K562 (cell line): ENCODE results near the gene BRPF1. TPM values are rescaled to one million over a fixed set of nuclear protein-coding genes. Genes with fewer than 3 reads are reported as not detected.

Experiments used
- ARID1B ChIP-seq: fragments of 450-650 bp; IDR thresholded peaks from 2 replicates; pipeline ENCODE4 v1.6.1; 2016; ENCODE audit warnings: antibody characterized with exemption, mild to moderate bottlenecking, inconsistent platforms
- BDP1 ChIP-seq: IDR thresholded peaks from 3 replicates; pipeline ENCODE4 v1.6.1; 2011; ENCODE audit not compliant: insufficient read length, insufficient read depth
- CBFA2T2 ChIP-seq: fragments of 450-650 bp; conservative IDR thresholded peaks from 2 replicates; pipeline ENCODE4 v1.6.1; 2017; ENCODE audit warnings: mild to moderate bottlenecking
- FOXP1 ChIP-seq: sonication (generic); formaldehyde crosslinking; IDR thresholded peaks from 2 replicates; pipeline ENCODE4 v1.8.0; 2022; ENCODE audit warnings: mild to moderate bottlenecking, missing genetic modification reagents
- L3MBTL2 ChIP-seq: fragments of 450-650 bp; IDR thresholded peaks from 2 replicates; pipeline ENCODE4 v1.6.1; 2016; ENCODE audit warnings: mild to moderate bottlenecking, moderate library complexity
- POLR2A ChIP-seq: fragments of 450-650 bp; conservative IDR thresholded peaks from 2 replicates; pipeline ENCODE4 v1.6.1; 2016
- POLR2AphosphoS2 ChIP-seq: IDR thresholded peaks from 2 replicates; pipeline ENCODE4 v1.6.1; 2012; ENCODE audit warnings: low read length, improper control_type of control experiment
- SMAD1 ChIP-seq: fragments of 150-350 bp; IDR thresholded peaks from 2 replicates; pipeline ENCODE4 v1.6.1; 2014; ENCODE audit warnings: low read length, low read depth; ENCODE audit not compliant: partially characterized antibody
- SREBF1 ChIP-seq: fragments of 150-350 bp; IDR thresholded peaks from 2 replicates; pipeline ENCODE4 v1.6.1; 2014; ENCODE audit warnings: antibody characterized with exemption, low read depth, low read length, borderline replicate concordance
- ZBTB7A ChIP-seq: IDR thresholded peaks from 2 replicates; pipeline ENCODE4 v1.6.1; 2011; ENCODE audit warnings: low read depth, mild to moderate bottlenecking, low read length, moderate library complexity, borderline replicate concordance; ENCODE audit not compliant: control insufficient read depth
- ZNF354B ChIP-seq: fragments of 250-450 bp; sonication (Bioruptor Pico); IDR thresholded peaks from 2 replicates; pipeline ENCODE4 v1.4.0; 2020
- ZNF445 ChIP-seq: fragments of 250-450 bp; sonication (Bioruptor Pico); IDR thresholded peaks from 2 replicates; pipeline ENCODE4 v1.4.0; 2020; ENCODE audit warnings: low read depth, mild to moderate bottlenecking, moderate library complexity
- ZNF699 ChIP-seq: fragments of 250-450 bp; sonication (Bioruptor Pico); IDR thresholded peaks from 2 replicates; pipeline ENCODE4 v1.8.0; 2021; ENCODE audit warnings: mild to moderate bottlenecking, moderate library complexity; ENCODE audit not compliant: insufficient replicate concordance
- polyA plus RNA-seq, 8 experiments: library from polyadenylated mRNA; depleted of rRNA in 4 of 8; stranded (reverse) in 5 of 8; unstranded in 3 of 8; fragments of >200 nt; fragmentation: Nextera tagmentation in 2 of 8; fragmentation: Illumina TruSeq in 1 of 8; extraction: Ambion mirVana in 2 of 8; extraction: Trizol in 1 of 8; gene quantifications; 2 replicates each; pipeline versions ENCODE4 v1.2.1 to v1.2.3, GENCODE V29; 2011 to 2014; ENCODE audit warnings: inconsistent platforms in 1 of 8, missing spikeins in 1 of 8
- total RNA-seq, 7 experiments: library from RNA; depleted of rRNA in 6 of 7; stranded (reverse); fragments of >200 nt in 6 of 7; fragmentation: Illumina TruSeq in 2 of 7; extraction: Trizol in 2 of 7; gene quantifications; 2 replicates each; pipeline versions ENCODE4 v1.2.1 to v1.2.3, GENCODE V29; 2011 to 2021; ENCODE audit warnings: low replicate concordance in 1 of 7
- TF ChIP-seq, protein P1 (sequence below): fragments of 450-650 bp; IDR thresholded peaks from 2 replicates; pipeline ENCODE4 v1.6.1; 2016; ENCODE audit warnings: missing biosample characterization, missing genetic modification characterization
- TF ChIP-seq, protein P2 (sequence below), 2 experiments: fragments of 450-650 bp in 1 of 2; IDR thresholded peaks; 2 replicates each; pipeline ENCODE4 v1.6.1; 2011 to 2017; ENCODE audit warnings: low read depth in 2 of 2, antibody characterized with exemption in 1 of 2, borderline replicate concordance in 1 of 2, low read length in 1 of 2, mild to moderate bottlenecking in 1 of 2, mixed read lengths in 1 of 2; ENCODE audit not compliant: control insufficient read depth in 1 of 2
- TF ChIP-seq, protein P3 (sequence below), 2 experiments: fragments of 450-650 bp; formaldehyde crosslinking in 1 of 2; IDR thresholded peaks; 2 replicates each; pipeline versions ENCODE4 v1.4.0 to v1.6.1; 2014 to 2020; ENCODE audit warnings: mild to moderate bottlenecking in 2 of 2, borderline replicate concordance in 1 of 2, low read depth in 1 of 2

Gene BRPF1
- total and polyA plus RNA-seq, 9 of the 15 experiments (the other 6 are each of a cell fraction or from before 2014, with no cell fraction given): 1.1 to 40.2 (median 23.5) TPM

DNA sequence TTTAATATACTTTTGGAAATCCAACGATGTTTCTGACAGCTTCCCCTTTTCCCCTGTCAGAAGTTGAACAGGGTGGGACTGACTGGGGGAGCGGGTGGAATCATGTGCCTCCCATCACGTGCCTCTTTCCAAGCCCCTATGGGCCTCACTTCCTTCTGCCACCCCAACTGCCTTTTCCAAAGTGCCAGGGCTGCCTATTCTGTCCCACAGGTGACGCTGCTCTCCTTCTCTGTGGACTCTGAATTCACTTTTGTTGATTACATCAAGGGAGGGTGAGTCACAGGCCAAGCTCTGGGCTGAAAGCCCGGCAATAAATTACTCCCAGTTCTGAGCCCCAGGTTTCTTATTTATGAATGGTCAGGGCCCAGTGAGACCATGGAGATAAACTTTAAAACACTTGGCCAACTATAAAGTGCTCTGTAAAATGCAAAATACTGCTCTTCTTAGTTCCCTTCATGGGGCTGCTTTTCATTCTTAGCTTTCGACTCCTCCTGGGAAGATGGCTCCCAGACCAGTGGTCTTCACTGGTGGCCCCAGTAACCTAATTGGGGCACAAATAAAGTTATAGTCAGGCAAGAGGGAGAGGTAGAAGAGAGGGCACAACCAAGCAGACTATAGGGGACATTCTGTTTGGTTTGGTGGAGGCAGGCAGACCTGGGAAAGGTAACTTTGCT is 15.6 kb upstream of the BRPF1 start (continued):
- TF ChIP-seq BDP1 (no peak), FOXP1 (CRISPR knock-in tag) (no peak), L3MBTL2 (peak; percentile 69; the same call in 1 of the 2 replicates), ZNF699 (no peak), SREBF1 (no peak), ZNF445 (CRISPR knock-in tag) (no peak), ZBTB7A (peak; percentile 66; the same call in 1 of the 2 replicates), SMAD1 (no peak), CBFA2T2 (peak; percentile 76), ZNF354B (CRISPR knock-in tag) (no peak), POLR2A (no peak), ARID1B (peak; percentile 88), POLR2AphosphoS2 (no peak)
- TF ChIP-seq, protein P1, sequence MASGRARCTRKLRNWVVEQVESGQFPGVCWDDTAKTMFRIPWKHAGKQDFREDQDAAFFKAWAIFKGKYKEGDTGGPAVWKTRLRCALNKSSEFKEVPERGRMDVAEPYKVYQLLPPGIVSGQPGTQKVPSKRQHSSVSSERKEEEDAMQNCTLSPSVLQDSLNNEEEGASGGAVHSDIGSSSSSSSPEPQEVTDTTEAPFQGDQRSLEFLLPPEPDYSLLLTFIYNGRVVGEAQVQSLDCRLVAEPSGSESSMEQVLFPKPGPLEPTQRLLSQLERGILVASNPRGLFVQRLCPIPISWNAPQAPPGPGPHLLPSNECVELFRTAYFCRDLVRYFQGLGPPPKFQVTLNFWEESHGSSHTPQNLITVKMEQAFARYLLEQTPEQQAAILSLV: no peak
- TF ChIP-seq, protein P2, sequence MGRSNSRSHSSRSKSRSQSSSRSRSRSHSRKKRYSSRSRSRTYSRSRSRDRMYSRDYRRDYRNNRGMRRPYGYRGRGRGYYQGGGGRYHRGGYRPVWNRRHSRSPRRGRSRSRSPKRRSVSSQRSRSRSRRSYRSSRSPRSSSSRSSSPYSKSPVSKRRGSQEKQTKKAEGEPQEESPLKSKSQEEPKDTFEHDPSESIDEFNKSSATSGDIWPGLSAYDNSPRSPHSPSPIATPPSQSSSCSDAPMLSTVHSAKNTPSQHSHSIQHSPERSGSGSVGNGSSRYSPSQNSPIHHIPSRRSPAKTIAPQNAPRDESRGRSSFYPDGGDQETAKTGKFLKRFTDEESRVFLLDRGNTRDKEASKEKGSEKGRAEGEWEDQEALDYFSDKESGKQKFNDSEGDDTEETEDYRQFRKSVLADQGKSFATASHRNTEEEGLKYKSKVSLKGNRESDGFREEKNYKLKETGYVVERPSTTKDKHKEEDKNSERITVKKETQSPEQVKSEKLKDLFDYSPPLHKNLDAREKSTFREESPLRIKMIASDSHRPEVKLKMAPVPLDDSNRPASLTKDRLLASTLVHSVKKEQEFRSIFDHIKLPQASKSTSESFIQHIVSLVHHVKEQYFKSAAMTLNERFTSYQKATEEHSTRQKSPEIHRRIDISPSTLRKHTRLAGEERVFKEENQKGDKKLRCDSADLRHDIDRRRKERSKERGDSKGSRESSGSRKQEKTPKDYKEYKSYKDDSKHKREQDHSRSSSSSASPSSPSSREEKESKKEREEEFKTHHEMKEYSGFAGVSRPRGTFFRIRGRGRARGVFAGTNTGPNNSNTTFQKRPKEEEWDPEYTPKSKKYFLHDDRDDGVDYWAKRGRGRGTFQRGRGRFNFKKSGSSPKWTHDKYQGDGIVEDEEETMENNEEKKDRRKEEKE (IDR thresholded peaks at IDR 0.05; ENCODE audit: borderline replicate concordance in 1 of 2, control insufficient read depth in 1 of 2, low read depth in 2 of 2, low read length in 1 of 2): peak in 1 of 2 experiments; percentile 70; a peak in 1 of 4 replicates
- TF ChIP-seq, protein P3, sequence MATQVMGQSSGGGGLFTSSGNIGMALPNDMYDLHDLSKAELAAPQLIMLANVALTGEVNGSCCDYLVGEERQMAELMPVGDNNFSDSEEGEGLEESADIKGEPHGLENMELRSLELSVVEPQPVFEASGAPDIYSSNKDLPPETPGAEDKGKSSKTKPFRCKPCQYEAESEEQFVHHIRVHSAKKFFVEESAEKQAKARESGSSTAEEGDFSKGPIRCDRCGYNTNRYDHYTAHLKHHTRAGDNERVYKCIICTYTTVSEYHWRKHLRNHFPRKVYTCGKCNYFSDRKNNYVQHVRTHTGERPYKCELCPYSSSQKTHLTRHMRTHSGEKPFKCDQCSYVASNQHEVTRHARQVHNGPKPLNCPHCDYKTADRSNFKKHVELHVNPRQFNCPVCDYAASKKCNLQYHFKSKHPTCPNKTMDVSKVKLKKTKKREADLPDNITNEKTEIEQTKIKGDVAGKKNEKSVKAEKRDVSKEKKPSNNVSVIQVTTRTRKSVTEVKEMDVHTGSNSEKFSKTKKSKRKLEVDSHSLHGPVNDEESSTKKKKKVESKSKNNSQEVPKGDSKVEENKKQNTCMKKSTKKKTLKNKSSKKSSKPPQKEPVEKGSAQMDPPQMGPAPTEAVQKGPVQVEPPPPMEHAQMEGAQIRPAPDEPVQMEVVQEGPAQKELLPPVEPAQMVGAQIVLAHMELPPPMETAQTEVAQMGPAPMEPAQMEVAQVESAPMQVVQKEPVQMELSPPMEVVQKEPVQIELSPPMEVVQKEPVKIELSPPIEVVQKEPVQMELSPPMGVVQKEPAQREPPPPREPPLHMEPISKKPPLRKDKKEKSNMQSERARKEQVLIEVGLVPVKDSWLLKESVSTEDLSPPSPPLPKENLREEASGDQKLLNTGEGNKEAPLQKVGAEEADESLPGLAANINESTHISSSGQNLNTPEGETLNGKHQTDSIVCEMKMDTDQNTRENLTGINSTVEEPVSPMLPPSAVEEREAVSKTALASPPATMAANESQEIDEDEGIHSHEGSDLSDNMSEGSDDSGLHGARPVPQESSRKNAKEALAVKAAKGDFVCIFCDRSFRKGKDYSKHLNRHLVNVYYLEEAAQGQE (IDR thresholded peaks at IDR 0.05; ENCODE audit: borderline replicate concordance): peak; percentile 90
- TF ChIP-seq, protein P3 (CRISPR knock-in tag; IDR thresholded peaks at IDR 0.05; ENCODE audit: low read depth): no peak
